ENCODE data around the gene TRPV5. TPM values are rescaled to one million over a fixed set of nuclear protein-coding genes. Genes with fewer than 3 reads are reported as not detected.

The TRPV5 gene
- total and polyA plus RNA-seq, 2 of the 4 experiments (the other 2 are of a cell fraction), result not detected

GRCh38 chr7:142894112-142894984 lies 39.2 kb downstream of the TRPV5 start (continued):
- TF ChIP-seq ELK1 (IDR thresholded peaks at IDR 0.05; ENCODE audit: borderline replicate concordance, low read depth, low read length), result no peak

- H2BK5ac ChIP-seq (ENCODE audit: low read depth, low read length, poor library complexity, severe bottlenecking), result no peak overlapping the region
- intact Hi-C loops (cut with micrococcal nuclease) (no loop called here), in situ Hi-C loops (cut with MboI; ENCODE audit: low sequenced_read_pairs) (no loop called here), dilution Hi-C loops (cut with HindIII; ENCODE audit: low sequenced_read_pairs, unreplicated experiment) (no loop called here)
- H3K79me1 ChIP-seq (ENCODE audit: low read depth in 1 of 2, low read length in 2 of 2), result no peaks in the 10 kb centered on the region
- WGBS, 2 experiments (ENCODE audit: extremely low coverage in 2 of 2, insufficient read length in 1 of 2), result no CpG with 5 or more reads among the region's 5 CpGs
- DNase-seq, result no peak
- H3K36me3 ChIP-seq (ENCODE audit: control insufficient read depth, insufficient read depth, low read length), result no peaks in the 10 kb centered on the region
- no peak overlapping the region for H2AK9ac ChIP-seq (replicated peaks; ENCODE audit: low read depth, low read length, poor library complexity)
- no peak overlapping the region for H2BK20ac ChIP-seq (ENCODE audit: low read depth, low read length)
- H4K5ac ChIP-seq (ENCODE audit: low read depth, low read length), result no peak overlapping the region
- no peak overlapping the region for H3K27ac ChIP-seq (ENCODE audit: insufficient read depth, low read length)
- no peak overlapping the region for H3K18ac ChIP-seq (ENCODE audit: low read depth, low read length)
- no peak overlapping the region for H4K8ac ChIP-seq (ENCODE audit: low read depth in 2 of 2, low read length in 2 of 2)
- peaks cover 6% of the 10 kb centered on the region; the same call in 1 of the 2 replicates for H3K9me3 ChIP-seq (ENCODE audit: control insufficient read depth, insufficient read depth, low read length)
- no peaks in the 10 kb centered on the region for H3K27me3 ChIP-seq (ENCODE audit: control insufficient read depth, insufficient read depth, low read length)
- TF ChIP-seq SMC3 (IDR thresholded peaks at IDR 0.05; ENCODE audit: low read depth, low read length) (no peak), RAD21 (IDR thresholded peaks at IDR 0.05; ENCODE audit: low read length) (no peak), NFE2L2 (IDR thresholded peaks at IDR 0.05; ENCODE audit: low read depth, low read length) (no peak), CEBPB (IDR thresholded peaks at IDR 0.05; ENCODE audit: low read depth, low read length) (no peak), RFX5 (IDR thresholded peaks at IDR 0.05; ENCODE audit: low read depth, low read length) (no peak), MAZ (IDR thresholded peaks at IDR 0.05; ENCODE audit: borderline replicate concordance, low read depth, low read length) (no peak), FOS (IDR thresholded peaks at IDR 0.05; ENCODE audit: low read depth, low read length) (no peak)
- no peak overlapping the region for H2BK15ac ChIP-seq (ENCODE audit: low read depth, low read length)
- H3K9ac ChIP-seq (ENCODE audit: low read depth, low read length), result no peak overlapping the region
- no peak overlapping the region for H3K4me2 ChIP-seq (ENCODE audit: low read depth, low read length)
- no peak overlapping the region for H2AFZ ChIP-seq (replicated peaks; ENCODE audit: low read length, poor library complexity)
- H3K4me1 ChIP-seq (ENCODE audit: control insufficient read depth, insufficient read depth, low read length), result no peaks in the 10 kb centered on the region
- H3K56ac ChIP-seq (ENCODE audit: extremely low read depth, insufficient read depth, low read length), result no peak overlapping the region
- H2AK5ac ChIP-seq (ENCODE audit: low read depth, low read length), result no peak overlapping the region
- H2BK120ac ChIP-seq (ENCODE audit: low read depth, low read length), result no peak overlapping the region
- H3K23ac ChIP-seq (ENCODE audit: low read depth, low read length), result no peak overlapping the region
- H3K4me3 ChIP-seq (ENCODE audit: insufficient read depth, low read depth, low read length), result no peak overlapping the region
- no TSS peak for BruUV-seq (replicated peaks)
- H3K4ac ChIP-seq (ENCODE audit: low read depth, low read length), result no peak overlapping the region
- CTCF ChIA-PET, result interaction anchor here (0.8 kb wide), 1 partner anchor 7 kb away, joined by 3 read pairs; no protein-coding TSS in a partner anchor
- POLR2A ChIA-PET (ENCODE audit: unreplicated experiment), result no interaction called here
- H3K9me1 ChIP-seq (ENCODE audit: insufficient read depth, low read length), result no peaks in the 10 kb centered on the region
- no peak overlapping the region for H4K91ac ChIP-seq (ENCODE audit: insufficient read depth, low read depth, low read length)
- no peak overlapping the region for H3K14ac ChIP-seq (replicated peaks; ENCODE audit: low read depth, low read length)
- H4K20me1 ChIP-seq (ENCODE audit: insufficient read depth, low read length), result no peaks in the 10 kb centered on the region
- no peak for ATAC-seq (ENCODE audit: low read depth)
Observed at GRCh38 chr7:142892951-142893350, 40.6 kb downstream of the TRPV5 start.
